GM18868 (cell line): ENCODE measurements around the gene PI4KB.

Source experiments
- ATAC-seq: cut with Tn5 transposase; IDR thresholded peaks from one replicate; pipeline ENCODE4 v1.9.1; 2021; ENCODE audit warnings: mild to moderate bottlenecking, moderate library complexity; ENCODE audit not compliant: unreplicated experiment

Gene PI4KB

DNA sequence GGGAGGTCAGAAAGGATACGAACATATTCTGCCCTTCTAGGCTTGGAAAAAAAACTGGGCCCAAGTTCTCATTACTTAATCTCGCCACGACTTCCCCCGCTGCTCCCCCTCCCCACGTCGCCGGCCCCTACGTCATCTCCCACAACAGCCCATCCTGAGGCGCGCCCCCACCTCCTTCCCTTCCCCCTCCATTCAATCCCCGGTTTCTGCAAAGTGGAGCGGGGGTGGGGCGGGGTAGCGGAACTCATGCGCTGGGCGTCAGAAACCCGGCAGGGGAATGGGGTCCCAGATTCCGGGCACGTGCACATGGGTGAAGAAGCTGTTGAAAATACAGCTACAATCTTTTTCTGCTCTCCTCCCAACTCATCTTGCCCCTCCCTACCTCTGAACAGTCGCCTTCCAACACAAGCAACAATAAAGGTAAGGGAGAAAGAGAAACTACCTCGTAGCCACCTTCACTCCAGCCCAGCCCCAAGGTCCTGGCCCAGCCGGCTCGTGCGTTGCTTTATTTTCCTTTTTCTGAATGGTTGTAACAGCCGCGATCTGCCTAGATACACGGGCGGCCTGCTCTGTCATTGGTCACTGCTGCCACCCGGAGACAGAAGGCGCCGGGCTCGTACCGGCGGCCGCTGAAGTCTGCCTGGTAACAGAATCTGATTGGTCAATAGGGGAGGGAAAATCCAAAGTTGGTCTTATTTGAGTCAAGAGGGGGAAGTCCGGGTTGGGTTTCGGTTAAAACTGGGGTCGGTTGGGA is 19.7 kb upstream of the PI4KB start, which contains the start of gene RFX5:
TSS of gene RFX5 (minus strand) at position 484 of the 754 bp plus-strand sequence. CDS start 932 bp downstream, outside the sequence.
- peak; percentile 91 for ATAC-seq

DNA sequence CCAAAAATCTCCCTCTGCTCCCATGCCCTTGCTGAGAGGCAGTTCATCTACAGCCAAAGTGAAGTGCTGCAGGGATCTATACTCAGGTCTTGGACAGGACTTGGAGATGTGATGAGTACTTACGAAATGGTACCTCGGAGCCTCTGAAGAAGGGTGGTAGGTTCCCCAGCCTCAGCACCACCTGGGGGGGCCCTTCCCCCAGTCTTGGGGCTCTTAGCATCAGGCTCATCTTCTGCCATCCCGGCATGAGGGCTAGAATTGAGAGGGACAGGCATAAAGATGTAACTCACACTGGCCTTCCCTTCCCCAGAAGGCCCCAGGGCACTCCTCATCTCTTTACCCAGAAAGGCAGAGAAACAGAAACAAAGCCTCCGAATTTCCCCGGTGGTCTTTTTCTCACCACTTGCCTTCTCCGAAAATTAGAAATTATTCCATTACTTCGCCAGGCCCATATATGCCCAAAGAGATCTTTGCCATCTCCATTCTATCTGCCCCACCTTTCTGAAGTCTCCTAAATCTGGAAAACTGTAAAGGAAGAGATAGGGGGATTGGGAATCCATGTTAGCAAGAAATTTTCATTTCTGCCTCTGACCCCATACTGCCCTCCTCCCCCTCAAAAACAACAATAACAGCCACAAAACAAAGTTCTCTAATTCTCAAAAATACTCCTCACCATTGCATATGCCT is 19.0 kb upstream of the PI4KB start:
- no peak for ATAC-seq

GRCh38 chr1:151344291-151344690 is 17.1 kb upstream of the PI4KB start:
- ATAC-seq, result no peak

DNA sequence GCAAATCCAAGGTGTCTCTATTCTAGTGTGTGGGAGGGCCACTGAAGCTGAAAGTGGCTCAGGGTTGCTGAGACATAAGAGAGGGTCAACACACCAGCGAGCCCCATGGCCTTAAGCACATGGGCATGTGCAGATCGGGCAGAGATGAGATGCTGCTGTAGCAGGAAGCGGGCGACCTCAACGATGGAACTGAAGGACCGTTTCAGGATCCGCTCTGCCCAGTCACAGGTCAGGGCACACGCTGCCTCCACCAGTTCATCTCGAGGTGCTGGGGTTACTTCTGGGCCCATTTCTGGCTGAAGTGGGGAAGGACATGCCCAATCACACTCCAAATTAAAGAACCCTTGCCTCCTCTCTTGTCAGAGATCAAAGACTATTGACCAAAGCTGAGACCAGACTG is 16.4 kb upstream of the PI4KB start:
- no peak for ATAC-seq

DNA sequence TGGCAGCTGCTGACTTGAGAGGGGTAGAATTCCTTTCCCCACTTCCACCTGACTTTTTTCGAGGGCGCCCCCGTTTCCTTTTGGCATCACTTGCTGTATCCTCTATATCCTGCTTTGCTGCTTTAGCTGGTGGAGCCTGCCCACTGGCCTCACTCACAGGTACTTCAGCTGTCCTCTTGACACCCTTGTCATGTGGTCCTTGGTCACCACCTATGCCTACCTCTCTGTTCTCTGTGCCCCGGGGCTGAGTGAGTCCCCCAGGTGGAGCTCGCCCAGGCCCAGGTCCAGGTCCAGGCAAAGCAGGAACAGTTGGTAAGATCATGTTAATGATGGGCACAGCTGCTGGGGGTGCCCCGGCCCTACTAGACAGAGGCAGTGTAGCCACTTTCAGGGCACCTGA is 15.4 kb upstream of the PI4KB start:
- no peak for ATAC-seq

DNA sequence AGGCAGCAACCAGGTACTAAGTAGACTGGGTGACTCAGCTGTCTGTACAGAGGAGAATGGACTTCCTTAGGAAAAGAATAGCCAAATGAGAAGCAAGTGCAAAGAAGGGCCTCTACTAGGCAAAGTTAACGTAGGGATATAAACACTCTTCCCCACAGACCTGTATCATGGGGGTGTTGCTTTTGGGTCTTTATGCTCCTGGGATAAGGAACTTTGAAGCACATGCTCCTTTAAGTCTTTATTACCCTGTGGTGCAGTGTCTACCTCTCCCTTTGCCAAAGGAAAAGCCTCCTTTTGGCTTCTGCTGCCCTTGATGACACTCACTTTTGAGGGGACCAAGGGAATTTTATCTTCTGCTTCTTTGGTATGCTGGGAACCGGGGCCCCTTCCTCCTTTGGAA is 14.8 kb upstream of the PI4KB start:
- ATAC-seq, result no peak

DNA sequence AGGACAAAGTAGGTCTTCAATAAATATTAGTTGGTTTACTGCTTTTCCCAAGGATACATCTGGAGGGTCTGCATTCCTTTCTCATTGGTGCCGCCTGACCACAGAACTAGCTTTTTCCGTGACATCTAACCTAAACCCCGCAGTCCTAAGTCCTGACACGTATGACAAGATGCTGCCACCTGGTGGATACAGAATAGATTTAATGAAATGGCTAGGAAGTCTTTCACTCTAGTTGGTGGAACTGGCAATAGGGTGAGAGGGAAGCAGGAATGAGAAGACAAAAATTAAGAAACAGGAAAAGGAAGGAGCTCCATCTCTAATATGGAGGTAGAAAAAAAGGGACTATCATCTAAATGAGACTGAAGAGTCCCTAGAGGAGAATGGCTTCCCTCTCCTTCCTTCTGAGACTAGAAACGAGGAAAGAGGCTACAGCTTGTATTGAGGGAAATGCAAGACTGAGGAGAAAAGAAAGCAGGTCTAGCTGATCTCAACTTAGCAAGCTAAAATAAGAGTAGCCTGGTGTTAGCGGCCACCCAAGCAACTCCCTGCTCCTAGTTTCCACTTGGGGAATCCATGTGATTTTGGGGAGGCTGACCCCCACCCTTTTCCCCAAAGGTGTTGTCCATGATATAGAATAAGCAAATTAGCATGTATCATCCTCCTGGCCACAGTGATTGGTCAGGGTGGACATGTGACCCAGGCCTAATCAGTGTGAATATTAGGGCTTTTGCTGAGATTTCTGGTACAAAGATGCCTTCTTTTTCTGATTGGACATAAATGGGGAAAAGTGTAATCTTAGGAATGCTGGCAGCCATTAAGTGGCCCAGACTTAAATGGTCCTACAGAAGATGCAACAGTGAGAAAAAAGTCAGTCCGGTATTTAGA is 13.9 kb upstream of the PI4KB start:
- ATAC-seq, result peak; percentile 56

DNA sequence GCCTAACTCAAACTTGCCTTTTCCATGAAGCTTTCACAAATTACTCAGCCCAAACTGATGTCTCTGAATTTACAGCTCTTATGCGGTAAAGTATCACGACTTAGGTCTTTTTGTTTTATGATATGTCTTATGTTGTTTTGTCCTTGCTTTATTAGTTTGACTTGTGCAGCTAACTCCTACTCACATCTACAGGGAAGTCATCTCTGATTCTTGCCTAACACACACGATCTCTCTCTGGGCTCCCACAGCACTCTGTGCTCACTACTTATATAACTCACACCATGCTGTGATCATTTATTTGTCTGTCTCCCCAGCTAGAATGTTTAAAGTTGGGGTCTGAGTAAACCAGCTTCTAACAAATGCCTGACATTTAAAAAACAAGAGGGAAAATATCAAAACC is 9.3 kb upstream of the PI4KB start:
- ATAC-seq, result no peak

DNA sequence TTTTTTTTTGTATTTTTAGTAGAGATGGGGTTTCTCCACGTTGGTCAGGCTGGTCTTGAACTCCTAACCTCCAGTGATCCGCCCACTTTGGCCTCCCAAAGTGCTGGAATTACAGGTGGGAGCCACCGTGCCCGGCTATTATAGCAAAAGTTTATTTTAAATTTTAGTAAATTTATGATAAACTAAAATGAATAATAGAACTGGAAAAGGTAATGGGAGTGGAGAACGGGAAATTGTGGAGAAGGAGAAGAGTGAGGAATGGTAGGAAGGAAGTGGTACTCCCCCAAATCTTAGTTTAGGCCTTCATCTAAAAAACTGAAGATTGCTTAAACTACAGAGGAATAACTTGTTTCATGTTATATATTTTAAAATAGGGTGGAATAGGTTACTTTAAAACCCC is 7.6 kb upstream of the PI4KB start:
- no peak for ATAC-seq

- no peak for ATAC-seq
Observed at GRCh38 chr1:151327903-151328674, 873 bp upstream of the PI4KB start.

GRCh38 chr1:151326619-151327222 is 495 bp downstream of the PI4KB start:
- ATAC-seq, result peak; percentile 63

DNA sequence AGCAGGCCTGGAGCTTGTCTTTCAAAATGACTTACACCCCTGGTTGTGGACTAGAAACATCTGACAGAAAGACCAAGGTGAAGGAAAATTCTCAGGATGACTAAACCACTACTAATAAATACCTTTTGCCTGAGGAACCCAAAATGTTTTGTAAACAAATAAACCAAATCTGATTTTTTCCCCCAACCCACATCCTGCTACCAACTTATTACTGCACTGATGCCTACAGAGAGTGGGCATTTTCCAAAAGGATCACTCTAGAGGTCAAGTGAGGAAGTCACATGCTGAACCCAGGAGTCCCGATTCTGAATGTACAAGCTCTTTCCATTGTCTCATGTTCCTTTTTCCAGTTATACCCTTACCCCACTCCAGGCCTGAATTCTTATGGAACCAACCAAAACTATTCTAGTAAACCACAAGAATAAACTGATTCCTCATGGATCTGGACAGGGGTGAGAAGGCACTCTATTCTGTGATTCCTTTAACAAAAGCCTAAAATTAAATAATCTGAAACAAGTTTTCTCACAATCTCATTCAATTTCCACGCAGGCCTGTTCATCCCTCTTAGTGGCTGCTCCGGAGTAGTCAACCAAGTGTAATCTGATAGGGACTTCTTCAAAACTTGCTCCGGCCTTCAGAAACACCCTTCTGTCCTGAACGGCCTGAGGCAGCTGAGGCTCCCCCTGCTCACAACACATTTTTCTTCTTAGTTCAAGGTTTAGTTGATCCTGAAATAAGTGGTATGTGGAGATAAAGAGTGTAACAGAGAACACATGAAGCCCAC is 1.4 kb downstream of the PI4KB start:
- ATAC-seq, result no peak

DNA sequence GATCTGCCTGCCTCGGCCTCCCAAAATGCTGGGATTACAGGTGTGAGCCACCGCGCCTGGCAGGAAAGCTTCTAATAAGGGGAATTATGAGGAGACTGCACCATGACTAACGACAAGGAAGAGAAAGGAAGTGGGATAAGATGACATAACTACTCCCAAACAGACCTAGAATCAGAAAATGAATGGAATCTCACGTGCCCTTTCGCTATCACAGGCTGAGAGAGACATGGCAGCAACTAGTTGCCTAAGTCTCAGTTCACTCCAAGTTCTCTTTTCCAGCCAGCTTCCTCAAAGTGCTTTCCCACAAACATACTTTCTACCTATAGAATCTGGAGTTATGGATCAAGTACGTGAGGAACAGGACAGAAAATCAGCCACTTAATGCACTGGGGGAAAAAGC is 2.0 kb downstream of the PI4KB start:
- ATAC-seq, result no peak

DNA sequence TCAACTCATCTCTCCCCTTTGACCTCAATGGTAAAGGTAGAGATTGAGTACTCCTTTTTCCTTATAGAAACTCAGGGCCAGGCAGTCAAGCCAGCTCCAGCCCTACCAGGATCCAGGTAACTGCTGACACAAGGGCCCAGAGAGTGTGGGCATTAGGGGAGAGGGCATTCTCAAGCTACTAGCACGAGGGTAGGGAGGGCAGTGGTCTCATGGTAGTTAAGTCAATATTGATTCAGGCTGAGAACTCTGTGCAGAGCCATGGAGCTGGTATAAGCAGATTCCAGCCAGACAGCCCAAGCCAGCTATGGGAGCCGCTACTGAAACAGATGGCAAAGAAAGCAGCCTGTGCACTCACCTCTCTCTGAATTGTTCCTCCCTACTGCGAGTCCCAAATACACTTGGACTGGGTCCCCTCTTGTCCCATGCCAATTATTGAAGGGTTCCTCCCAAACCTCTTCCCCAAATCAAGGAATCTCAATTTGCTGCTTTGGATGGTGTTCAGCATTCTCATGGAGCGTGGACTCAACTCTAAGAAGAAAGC is 2.8 kb downstream of the PI4KB start:
- no peak for ATAC-seq

- no peak for ATAC-seq
Observed at GRCh38 chr1:151318975-151319374, 8.2 kb downstream of the PI4KB start.

DNA sequence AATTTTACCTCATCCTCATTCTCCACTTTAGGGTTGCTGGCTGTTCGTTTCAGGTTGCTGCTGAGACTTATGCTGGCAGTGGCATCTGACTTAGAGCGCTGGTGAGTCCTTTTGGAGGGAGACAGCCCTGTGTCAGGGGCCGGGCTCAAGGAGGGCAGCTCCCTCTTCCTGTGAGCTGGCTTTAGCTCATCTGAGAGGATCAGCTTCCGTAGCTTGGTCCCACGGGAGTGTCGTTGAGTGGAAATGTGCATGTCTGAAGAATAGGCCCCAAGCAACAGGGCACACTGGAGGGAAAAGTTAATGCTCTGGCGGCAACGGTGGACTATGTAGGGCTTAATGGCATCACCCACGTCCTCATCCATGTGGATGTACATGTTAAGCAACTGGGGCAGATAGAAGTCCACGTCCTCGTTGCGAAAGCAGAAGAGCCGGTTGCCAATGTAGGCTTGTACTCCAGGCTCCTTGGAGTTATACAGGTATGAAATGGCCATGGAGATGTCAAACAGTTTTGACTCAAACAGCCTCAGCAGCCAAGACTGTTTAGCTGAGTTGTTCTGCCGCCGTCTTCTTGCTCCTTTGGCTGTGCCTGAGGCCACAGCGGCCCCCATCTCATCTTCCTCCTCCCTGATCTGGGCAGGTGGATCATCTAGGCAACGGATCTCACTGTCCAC is 11.5 kb downstream of the PI4KB start:
- ATAC-seq, result no peak

DNA sequence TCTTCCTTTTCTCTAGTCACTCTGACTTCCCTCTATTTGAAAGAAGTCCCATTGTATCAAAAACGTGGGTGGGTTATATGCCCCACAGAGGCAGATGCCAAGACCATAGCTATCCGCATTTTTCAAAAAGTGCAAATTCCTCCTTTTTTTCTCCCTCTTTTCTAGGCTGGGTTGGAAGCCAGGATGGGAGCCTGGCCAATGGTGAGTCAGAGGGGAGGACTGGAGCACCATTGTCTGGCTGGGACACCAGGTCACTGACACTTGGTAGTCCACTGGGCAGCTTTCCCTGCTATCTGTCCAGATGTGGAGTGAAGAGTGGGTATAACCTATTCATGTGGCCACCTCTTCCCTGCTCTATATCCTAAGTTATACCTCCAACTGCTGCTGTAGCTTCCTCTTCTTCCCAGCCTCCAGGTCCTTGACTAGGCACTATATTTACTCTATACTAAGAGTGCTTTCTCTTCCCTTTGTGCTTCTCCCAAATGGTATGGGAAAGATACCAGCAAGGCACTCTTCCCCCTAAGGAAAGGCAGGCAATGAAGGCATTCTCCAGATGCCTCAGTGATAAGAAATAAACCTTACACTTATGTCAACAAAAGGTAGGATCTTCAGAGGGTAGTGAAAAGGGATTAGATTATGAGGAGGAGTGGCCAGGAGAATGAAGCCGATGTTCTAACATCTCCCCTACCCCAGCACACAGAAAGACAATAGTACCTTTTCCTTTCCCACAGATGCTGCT is 12.9 kb downstream of the PI4KB start:
- no peak for ATAC-seq

DNA sequence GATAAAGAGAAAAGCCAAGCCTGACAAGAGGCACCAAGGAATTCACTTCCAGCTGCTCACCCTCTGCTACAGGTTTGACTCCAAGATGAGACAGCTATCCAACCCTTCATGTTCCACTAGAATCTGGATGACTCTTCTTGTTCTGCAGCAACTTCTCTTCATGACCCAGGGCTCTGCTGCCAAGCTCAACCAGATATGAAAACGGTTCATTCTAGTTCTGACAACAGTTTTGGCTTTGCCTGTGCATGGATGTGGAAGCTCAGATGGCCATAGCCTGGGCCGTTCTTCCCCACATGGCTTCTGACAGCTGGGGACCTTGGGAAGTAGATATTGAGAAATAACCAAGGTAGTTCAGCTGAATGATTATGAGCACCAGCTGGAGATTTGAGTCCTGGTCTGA is 13.7 kb downstream of the PI4KB start:
- ATAC-seq, result no peak
